Endothelial cell (in vitro differentiated cells): ENCODE results near the gene MDN1. TPM values are rescaled to one million over a fixed set of nuclear protein-coding genes. Genes with fewer than 3 reads are reported as not detected.

Source experiments
- DNase-seq: peaks from one replicate; pipeline ENCODE4 v3.0.0; 2021; ENCODE audit warnings: low spot score
- H3K27ac Mint-ChIP-seq: one replicate; pipeline ENCODE4 v1.8.0; 2021; ENCODE audit warnings: mixed read lengths, inconsistent platforms; ENCODE audit not compliant: unreplicated experiment
- H3K27me3 Mint-ChIP-seq: one replicate; pipeline ENCODE4 v1.8.0; 2021; ENCODE audit warnings: mild to moderate bottlenecking, moderate library complexity, mixed read lengths, inconsistent platforms; ENCODE audit not compliant: unreplicated experiment
- H3K36me3 Mint-ChIP-seq: one replicate; pipeline ENCODE4 v1.8.0; 2021; ENCODE audit warnings: mild to moderate bottlenecking, low read depth, mixed read lengths, inconsistent platforms; ENCODE audit not compliant: unreplicated experiment
- H3K4me1 Mint-ChIP-seq: one replicate; pipeline ENCODE4 v1.8.0; 2021; ENCODE audit warnings: mild to moderate bottlenecking, mixed read lengths, inconsistent platforms; ENCODE audit not compliant: unreplicated experiment
- H3K4me3 Mint-ChIP-seq: one replicate; pipeline ENCODE4 v1.8.0; 2021; ENCODE audit warnings: mild to moderate bottlenecking, mixed read lengths, inconsistent platforms; ENCODE audit not compliant: unreplicated experiment
- H3K9me3 Mint-ChIP-seq: one replicate; pipeline ENCODE4 v1.8.0; 2021; ENCODE audit warnings: mixed read lengths, inconsistent platforms; ENCODE audit not compliant: unreplicated experiment
- CTCF ChIP-seq: fragments of 200-600 bp; sonication (generic); IDR thresholded peaks from one replicate; pipeline ENCODE4 v1.5.0; 2021; ENCODE audit warnings: antibody characterized with exemption; ENCODE audit not compliant: unreplicated experiment
- total RNA-seq: library from RNA; stranded (reverse); fragmentation: NEBNext Ultra II Directional; extraction: Animal tissue kit (Norgen Biotek cat#: 25700); gene quantifications from one replicate; pipeline ENCODE4 v1.2.1, GENCODE V29; 2021; ENCODE audit not compliant: unreplicated experiment

The MDN1 gene
- total RNA-seq, 1 donor from 2014 or later, result 70.0 TPM

DNA sequence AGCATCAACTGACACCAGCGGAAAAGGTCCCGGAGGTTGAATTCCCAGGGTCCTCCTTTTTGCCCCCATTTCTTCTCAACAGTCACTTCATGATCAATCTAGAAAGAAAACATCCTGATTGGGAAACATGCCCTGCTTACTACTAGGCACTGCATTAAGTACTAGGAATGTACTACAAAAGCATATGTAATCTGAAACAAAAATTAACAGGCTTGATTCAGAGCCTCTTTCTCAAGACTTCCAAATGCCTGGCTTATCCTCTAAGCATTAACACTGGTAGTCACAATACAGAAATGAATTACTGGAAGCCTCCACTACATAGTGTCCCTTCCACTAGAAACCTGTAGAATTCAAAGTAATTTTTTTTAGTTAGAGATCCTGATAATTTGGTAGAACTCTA lies 96.5 kb downstream of the MDN1 start:
- H3K9me3 Mint-ChIP-seq, result no peaks in the 10 kb centered on the region
- TF ChIP-seq CTCF, result no peak
- H3K4me3 Mint-ChIP-seq, result no peak overlapping the region
- no peaks in the 10 kb centered on the region for H3K4me1 Mint-ChIP-seq
- H3K27me3 Mint-ChIP-seq, result no peaks in the 10 kb centered on the region
- no peak for DNase-seq
- no peak overlapping the region for H3K27ac Mint-ChIP-seq
- peaks cover 23% of the 10 kb centered on the region for H3K36me3 Mint-ChIP-seq

- no peaks in the 10 kb centered on the region for H3K4me1 Mint-ChIP-seq
- TF ChIP-seq CTCF, result no peak
- DNase-seq, result no peak
- H3K27ac Mint-ChIP-seq, result no peak overlapping the region
- peaks cover 35% of the 10 kb centered on the region for H3K36me3 Mint-ChIP-seq
- H3K4me3 Mint-ChIP-seq, result no peak overlapping the region
- H3K9me3 Mint-ChIP-seq, result no peaks in the 10 kb centered on the region
- H3K27me3 Mint-ChIP-seq, result no peaks in the 10 kb centered on the region
Measured at GRCh38 chr6:89716532-89716931, 103.1 kb downstream of the MDN1 start.

GRCh38 chr6:89711801-89712200 lies 107.8 kb downstream of the MDN1 start:
- Mint-ChIP-seq H3K9me3 (no peaks in the 10 kb centered on the region), H3K27me3 (no peaks in the 10 kb centered on the region), H3K4me3 (no peak overlapping the region), H3K36me3 (peaks cover 53% of the 10 kb centered on the region), H3K4me1 (no peaks in the 10 kb centered on the region), H3K27ac (no peak overlapping the region)
- no peak for TF ChIP-seq CTCF
- no peak for DNase-seq

DNA sequence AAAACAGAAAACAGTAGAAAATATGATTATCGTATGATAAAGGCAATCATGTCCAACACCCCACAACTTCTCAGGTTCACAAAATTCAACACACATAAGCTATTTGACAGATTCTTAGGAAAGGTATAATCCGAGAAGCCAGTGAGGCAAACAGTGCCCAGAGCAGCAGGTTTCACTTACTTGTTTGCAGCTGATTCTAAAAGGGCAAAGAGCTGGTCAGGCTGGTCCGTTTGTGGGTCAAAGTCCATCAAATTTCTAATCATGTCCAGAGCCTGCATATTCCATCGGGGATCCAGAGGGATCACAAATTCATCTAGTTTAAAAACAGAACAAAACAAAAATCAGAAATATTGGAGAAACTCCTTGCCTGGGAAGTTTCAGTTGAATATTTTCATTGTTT lies 111.3 kb downstream of the MDN1 start:
- DNase-seq, result no peak
- Mint-ChIP-seq H3K4me3 (no peak overlapping the region), H3K9me3 (no peaks in the 10 kb centered on the region), H3K27me3 (no peaks in the 10 kb centered on the region), H3K27ac (peak overlapping the region; percentile 17), H3K4me1 (no peaks in the 10 kb centered on the region), H3K36me3 (peaks cover 33% of the 10 kb centered on the region)
- no peak for TF ChIP-seq CTCF

GRCh38 chr6:89707766-89708165 lies 111.8 kb downstream of the MDN1 start:
- Mint-ChIP-seq H3K36me3 (peaks cover 32% of the 10 kb centered on the region), H3K4me1 (no peaks in the 10 kb centered on the region)
- DNase-seq, result no peak

More at GRCh38 chr6:89707766-89708165, 111.8 kb downstream of the MDN1 start:
- Mint-ChIP-seq H3K27me3 (no peaks in the 10 kb centered on the region), H3K4me3 (peak overlapping the region; percentile 35), H3K27ac (no peak overlapping the region), H3K9me3 (no peaks in the 10 kb centered on the region)
- no peak for TF ChIP-seq CTCF
